HG03175 (cell line): ENCODE results near the gene RREB1.

Experiments used
- ATAC-seq: cut with Tn5 transposase; IDR thresholded peaks from one replicate; pipeline ENCODE4 v1.9.1; 2021; ENCODE audit warnings: mild to moderate bottlenecking, moderate library complexity; ENCODE audit not compliant: unreplicated experiment

RREB1 gene

GRCh38 chr6:7241160-7241559 is 133.4 kb downstream of the RREB1 start:
- no peak for ATAC-seq

GRCh38 chr6:7241709-7242645 is 134.2 kb downstream of the RREB1 start:
- no peak for ATAC-seq

DNA sequence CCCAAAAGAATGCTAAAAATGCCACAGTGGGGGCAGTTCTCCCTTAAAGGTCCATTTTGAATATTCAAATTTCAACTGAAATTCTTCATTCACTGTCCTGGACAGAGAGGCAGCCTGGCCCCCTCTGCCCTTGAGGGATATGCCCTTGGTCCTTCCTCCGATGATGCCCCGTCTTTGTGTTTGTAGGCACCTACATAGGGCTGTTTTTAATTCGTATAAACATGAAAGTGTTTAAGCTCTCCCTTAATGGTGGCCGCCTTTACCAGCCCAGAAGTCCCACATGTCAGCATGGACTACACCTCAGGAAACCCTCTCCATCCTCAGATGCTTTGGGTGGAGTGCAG is 135.0 kb downstream of the RREB1 start:
- ATAC-seq: no peak

DNA sequence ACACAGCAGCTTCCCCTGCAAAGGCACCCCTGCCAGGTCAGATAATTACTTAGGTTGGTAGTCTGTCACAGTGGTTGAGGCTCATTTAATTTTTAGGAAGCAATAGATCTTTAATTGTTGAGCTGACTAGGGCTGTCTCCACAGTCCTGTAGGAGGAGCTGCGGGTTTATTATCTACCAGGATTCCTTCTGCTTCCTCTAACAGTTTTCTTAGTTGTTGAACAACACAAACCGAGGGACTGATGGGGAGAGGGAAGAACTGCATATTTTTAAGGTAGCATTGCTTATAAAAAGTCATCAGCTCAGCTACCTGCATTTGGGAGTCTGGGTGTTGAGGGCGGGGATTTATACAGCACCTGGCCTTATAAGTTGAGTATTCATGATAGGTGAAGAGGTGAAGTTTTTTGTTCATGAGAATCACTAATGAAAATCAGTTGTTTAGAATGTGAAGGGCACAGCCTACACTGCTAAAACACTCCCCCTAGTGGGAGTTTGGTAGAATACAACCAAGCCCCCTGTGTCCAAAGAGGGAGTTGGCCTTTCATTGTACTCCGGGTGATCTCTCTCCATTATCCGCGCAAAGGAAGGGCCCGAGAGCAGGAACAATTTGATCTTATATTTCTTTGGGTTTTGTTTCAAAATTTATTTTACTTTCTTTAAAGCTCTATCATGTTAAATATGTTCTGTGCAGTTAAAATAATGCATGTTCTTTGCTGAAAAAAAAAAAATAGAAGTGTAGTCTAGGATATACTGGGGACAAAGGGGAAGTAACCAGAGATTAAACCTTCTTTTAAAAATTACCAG is 135.6 kb downstream of the RREB1 start:
- ATAC-seq: peak; percentile 35

- ATAC-seq: no peak
These were observed 138.1 kb downstream of the RREB1 start for GRCh38 chr6:7245668-7246393.

DNA sequence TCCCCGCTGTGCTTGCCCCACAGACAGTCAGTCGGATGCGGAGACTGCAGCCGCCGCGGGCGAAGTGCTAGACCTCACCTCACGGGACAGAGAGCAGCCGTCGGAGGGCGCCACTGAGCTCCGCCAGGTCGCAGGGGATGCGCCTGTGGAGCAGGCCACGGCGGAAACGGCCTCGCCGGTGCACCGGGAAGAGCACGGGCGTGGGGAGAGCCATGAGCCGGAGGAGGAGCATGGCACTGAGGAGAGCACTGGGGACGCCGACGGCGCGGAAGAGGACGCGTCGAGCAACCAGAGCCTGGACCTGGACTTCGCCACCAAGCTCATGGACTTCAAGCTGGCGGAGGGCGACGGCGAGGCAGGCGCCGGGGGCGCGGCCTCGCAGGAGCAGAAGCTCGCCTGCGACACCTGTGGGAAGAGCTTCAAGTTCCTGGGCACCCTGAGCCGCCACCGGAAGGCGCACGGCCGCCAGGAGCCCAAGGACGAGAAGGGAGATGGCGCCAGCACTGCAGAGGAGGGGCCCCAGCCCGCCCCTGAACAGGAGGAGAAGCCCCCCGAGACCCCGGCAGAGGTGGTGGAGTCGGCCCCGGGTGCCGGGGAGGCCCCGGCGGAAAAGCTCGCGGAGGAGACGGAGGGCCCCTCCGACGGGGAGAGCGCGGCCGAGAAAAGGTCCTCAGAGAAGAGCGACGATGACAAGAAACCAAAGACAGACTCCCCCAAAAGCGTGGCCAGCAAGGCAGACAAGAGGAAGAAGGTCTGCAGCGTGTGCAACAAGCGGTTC is 138.8 kb downstream of the RREB1 start:
- ATAC-seq: no peak

DNA sequence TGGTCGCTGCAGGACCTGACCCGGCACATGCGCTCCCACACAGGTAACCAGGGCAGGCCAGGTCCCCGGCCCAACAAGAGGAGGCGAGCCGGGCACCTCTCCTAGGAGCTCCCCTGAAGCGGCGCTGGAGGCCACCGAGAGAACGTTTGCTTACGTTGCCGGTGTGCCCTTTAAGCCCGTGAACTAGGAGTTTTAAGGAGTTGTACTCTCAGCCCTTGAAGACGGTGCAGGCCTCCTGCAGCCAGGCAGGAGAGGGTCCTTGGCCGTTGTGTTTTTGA is 139.4 kb downstream of the RREB1 start:
- no peak for ATAC-seq

GRCh38 chr6:7247828-7248227 is 140.1 kb downstream of the RREB1 start:
- ATAC-seq: no peak

- ATAC-seq: no peak
These were observed 141.6 kb downstream of the RREB1 start for GRCh38 chr6:7249391-7249790.

- no peak for ATAC-seq
These were observed 142.3 kb downstream of the RREB1 start for GRCh38 chr6:7249946-7250643.

DNA sequence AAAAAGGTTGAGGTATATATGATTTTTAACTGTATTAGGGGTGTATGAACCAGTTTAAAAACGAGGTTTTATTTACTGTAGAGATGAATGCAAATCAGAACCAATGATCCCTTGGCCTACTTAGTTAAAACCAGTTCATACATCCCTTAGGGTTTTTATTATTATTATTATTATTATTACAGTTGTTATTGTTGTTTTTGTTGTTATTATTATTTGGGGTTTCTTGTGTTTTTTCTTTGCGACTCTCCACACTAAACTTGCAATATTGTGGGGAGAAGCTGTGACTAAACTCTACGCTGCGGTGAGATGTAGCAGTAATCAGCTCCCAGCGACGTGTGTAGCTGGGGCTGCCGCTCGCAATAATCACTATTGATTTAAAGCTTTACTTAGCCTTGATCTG is 143.1 kb downstream of the RREB1 start:
- ATAC-seq: no peak

DNA sequence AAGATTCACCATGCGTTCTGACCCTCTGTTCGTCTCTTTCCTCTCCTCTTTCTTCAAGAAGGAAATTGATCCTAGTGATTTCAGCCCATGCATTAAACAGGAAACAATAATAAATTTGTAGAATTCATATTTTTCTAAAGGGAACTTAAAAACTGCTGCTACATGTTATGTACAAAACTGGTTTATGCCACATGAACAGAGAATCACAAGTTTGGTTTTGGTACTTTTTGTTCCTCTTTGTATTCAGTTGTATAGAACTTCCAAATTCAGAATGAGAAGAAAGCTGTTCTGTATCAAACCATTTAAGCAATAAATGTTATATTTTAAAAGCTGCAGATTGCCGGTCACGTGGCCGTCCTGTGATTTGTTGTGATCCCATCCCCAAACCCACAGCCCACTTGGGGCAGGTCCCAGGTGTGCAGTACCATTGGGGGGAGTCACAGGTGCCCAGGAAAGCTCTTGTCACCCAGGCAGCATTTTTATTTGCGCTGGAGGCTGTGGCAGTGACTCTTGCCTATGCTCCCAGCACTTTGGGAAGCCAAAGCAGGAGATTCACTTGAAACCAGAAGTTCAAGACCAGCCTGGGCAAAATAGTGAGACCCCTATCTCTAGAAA is 144.0 kb downstream of the RREB1 start:
- no peak for ATAC-seq

- ATAC-seq: no peak
These were observed 144.6 kb downstream of the RREB1 start for GRCh38 chr6:7252390-7252789.

DNA sequence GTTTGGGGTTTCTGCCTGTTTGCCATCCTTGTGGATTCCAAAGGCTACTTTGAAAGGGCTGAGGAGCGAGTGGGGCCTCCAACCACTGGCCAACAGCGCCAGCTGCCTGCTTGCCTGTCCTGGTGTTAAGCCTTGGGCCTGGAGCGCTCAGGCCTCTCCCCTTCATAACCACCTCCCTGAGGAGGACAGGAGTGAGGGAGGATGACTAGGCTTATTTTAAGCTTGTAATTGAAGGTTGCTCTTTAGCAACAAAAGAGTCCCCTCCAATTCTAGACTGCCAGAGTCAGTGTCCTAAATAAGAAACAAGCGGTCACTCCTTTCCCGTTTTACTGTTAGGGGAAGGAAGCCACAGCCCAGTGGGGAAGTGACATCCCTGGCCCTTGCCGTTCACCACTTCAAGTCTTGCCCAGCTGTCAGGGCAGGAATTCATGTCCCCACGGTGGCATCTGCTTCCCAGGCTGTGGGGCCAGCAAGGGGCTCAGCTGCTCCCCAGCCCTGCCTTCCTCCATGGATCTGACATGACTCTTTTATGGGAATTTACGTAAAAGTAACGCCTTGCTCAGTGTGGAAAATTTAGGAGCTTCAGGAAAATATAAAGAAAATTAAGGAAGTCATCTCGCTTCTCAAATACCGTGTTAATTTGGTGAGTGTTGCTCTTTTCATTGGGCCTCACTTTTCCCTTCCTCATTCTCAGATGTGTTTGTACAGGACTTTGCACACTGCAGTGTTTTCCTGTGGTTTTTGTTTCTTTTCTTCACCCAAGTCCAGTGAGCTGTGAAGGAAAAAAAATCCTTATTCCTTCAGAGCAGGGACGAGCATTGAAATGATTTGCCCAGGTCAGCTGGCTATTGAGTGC is 147.4 kb downstream of the RREB1 start:
- ATAC-seq: no peak

DNA sequence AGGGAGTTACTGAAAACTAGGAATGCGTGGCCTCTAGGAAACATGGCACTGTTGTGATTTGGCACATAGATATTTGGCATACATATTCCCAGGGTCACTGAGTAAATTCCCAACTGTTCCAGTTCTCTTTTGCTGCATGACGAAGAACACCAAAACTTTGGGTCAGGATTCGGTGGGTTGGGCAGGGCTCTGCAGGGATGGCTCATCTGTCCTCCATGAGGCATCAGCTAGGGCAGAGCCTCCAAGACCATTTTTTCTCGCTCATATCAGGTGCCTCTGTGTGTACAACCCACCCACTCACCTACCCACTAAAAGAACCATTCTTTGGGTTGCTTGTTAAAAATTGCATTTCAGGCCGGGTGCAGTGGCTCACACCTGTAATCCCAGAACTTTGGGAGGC is 148.2 kb downstream of the RREB1 start:
- ATAC-seq: no peak

DNA sequence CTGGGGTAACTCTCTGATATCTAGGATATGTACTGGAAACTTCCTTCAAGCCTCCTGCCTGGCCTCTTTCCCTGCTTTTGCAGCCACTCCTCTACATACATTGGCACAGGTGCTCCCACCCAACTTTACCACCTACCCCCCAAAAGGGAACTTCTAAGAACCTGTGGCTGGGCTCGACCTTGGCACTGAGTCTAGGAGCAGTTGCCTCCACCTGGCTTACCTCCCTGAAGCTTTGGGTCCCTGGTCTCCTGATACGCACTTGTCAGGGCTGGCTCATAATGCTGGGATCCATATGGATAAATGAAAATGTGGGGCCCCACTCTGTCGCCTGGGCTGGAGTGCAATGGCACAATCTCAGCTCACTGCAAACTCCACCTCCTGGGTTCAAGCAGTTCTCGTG is 149.0 kb downstream of the RREB1 start:
- no peak for ATAC-seq

DNA sequence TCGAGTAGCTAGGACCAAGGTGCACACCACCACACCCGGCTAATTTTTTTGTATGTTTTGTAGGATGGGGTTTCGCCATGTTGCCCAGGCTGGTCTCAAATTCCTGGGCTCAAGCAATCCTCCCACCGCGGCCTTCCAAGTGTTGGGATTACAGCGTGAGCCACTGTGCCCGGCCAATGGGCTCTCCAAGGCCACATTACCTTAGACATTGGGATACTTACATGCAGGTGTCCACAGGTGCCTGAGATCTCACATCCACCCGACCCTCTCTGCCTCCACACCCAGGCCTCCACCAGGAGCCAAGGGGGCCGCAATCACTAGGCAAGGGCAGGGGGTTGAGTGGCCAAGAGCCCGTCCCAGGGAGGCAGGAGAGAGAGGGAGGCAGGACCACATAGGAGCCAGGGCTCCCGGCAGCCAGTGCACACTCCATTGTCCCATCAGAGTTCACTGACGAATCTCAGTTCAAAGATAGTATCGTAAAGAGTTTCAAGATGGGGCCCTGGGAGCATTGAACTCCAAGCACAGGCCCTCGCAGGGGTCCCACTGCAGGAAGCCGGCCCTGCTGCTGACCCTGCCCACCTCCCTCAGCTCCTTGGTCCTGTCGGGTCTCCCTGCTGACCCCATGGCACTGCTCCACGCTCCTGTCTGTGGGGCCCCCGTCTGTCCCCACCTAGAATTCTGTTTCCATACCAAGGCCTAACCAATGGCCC is 149.9 kb downstream of the RREB1 start:
- no peak for ATAC-seq

DNA sequence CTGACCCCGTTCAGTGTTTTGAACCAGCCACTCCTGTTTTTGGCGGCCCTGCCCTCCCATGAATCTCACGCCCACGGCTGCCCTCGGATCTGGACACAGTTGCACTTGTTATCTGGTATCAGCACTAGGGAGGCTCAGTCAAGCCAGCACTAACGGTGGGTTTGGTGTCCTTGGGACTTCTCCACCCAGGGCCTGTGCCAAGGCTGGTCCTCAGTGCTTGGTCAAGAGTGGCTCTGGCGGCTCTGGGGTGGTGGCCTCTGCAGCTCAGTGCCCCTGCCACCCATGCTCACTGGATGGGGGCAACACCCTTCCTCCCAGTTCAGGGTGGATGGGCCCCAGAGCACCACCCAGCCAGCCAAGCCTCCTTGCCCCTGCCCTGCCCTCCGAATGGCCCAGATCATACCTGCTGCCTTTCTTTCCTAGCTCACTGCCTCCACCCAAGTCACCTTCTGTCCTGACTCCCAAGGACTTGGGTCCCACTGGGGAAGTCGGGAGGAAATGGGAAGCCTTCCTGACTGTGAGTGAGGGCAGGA is 150.5 kb downstream of the RREB1 start:
- no peak for ATAC-seq
